Muscle layer of duodenum (tissue), 2 donors: ENCODE measurements around the gene NIPA2.

Experiments used
- H3K27ac ChIP-seq: one replicate; pipeline ENCODE4 v1.7.0; 2013; ENCODE audit warnings: mild to moderate bottlenecking, low read length
- H3K27me3 ChIP-seq: one replicate; pipeline ENCODE4 v1.7.0; 2013; ENCODE audit warnings: low read depth, mild to moderate bottlenecking, control low read depth, low read length
- H3K36me3 ChIP-seq, 2 donors: one replicate each; pipeline ENCODE4 v1.7.0; 2013; ENCODE audit warnings: low read length in 2 of 2, control low read depth in 1 of 2, mild to moderate bottlenecking in 1 of 2; ENCODE audit not compliant: insufficient read depth in 2 of 2, control insufficient read depth in 1 of 2
- H3K4me1 ChIP-seq, 2 donors: one replicate each; pipeline ENCODE4 v1.7.0; 2013; ENCODE audit warnings: low read length in 2 of 2, mild to moderate bottlenecking in 2 of 2, control low read depth in 1 of 2, moderate library complexity in 1 of 2; ENCODE audit not compliant: insufficient read depth in 2 of 2, control insufficient read depth in 1 of 2
- H3K4me3 ChIP-seq, 2 donors: one replicate each; pipeline ENCODE4 v1.7.0; 2013; ENCODE audit warnings: low read length in 2 of 2, low read depth in 1 of 2, mild to moderate bottlenecking in 1 of 2
- H3K9me3 ChIP-seq, 2 donors: one replicate each; pipeline ENCODE4 v1.7.0; 2013; ENCODE audit warnings: low read length in 2 of 2, control low read depth in 1 of 2, mild to moderate bottlenecking in 1 of 2; ENCODE audit not compliant: control insufficient read depth in 1 of 2
- donor health status: healthy.

NIPA2 gene

DNA sequence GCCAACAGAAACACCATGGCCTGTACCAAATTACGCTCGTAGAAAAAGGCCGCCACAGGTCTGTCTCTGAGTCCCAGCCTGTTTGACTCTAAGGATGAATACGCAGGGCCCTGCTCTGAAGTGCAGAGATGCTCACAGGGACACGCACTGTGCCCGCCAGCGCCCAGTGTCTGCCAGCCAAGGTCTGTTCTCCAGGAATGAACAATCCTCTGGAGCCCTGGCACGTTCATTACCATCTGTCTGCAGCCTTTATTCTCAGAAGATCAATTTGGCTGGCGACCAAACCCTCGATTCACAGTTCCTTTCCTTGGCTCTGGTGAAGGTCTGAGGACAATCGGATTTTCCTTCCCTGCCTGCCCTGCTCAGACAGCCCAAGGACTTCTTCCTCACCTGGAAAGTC, 66.3 kb downstream of the NIPA2 start:
- Histone ChIP-seq H3K27me3 (no peaks in the 10 kb centered on the region), H3K9me3 (no peaks in the 10 kb centered on the region), H3K4me1 (no peaks in the 10 kb centered on the region), H3K36me3 (peaks cover 39 to 73% of the 10 kb centered on the region in 2 donors), H3K27ac (no peak overlapping the region), H3K4me3 (no peak overlapping the region)

DNA sequence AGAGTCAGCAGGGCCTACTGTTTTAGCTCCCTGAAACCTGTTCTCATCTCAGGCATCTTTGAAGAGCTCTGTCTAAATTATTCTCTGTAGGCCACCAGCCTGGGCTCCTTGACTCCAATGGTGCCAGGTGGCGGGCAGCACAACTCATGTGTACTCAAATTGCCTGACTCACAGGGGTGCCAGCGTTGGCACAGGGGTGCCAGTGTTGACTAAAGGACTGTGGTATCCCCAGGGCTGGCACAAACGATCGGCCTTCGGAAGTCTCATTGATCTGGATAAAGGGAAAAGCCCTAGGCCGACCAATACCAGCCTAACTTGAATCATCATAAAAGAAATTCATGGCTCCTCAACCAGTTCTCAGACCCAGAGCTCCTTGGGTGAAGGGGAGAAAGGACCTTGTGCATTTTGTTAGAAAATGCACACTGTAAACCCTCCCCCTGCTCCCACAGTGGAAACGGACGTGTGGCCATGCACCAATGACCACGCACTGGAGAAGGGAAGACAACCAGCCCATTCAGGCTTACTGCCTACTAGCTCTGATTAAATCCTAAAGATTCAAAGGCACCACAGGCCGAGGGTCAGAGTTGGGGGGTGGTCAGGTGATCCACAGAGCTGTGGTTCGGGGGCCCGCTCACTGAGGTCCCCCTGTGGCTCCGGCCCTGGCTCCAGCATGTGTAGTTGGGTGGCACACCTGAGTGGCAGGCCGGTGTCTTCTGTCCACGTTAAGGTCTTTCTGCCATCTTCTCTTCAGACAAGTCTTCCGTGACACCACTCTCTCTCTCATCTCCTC, 68.9 kb downstream of the NIPA2 start:
- Histone ChIP-seq H3K36me3 (peaks cover 51 to 78% of the 10 kb centered on the region in 2 donors), H3K4me1 (no peaks in the 10 kb centered on the region), H3K4me3 (no peak overlapping the region), H3K9me3 (no peaks in the 10 kb centered on the region), H3K27ac (no peak overlapping the region), H3K27me3 (no peaks in the 10 kb centered on the region)

DNA sequence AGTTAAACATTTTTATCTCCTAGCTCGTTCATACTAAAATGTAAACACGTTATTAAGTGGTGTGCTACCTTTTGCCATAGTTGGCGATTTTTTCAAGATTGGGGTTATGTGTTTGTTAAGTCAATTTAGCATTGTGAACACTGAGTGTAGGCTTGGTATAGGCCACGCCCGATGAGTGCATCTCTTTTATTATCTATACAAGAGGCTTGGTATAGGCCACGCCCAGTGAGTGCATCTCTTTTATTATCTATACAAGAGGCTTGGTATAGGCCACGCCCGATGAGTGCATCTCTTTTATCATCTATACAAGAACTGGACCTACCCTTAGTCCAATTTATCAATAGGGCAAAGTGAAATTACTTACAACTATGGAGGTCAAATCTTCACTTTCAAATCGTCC, 70.4 kb downstream of the NIPA2 start:
- H3K4me1 ChIP-seq, result no peaks in the 10 kb centered on the region
- no peak overlapping the region for H3K27ac ChIP-seq
- peaks cover 46 to 73% of the 10 kb centered on the region in 2 donors for H3K36me3 ChIP-seq
- no peaks in the 10 kb centered on the region for H3K27me3 ChIP-seq
- no peaks in the 10 kb centered on the region for H3K9me3 ChIP-seq
- no peak overlapping the region for H3K4me3 ChIP-seq

GRCh38 chr15:22911306-22911705, 72.8 kb downstream of the NIPA2 start:
- H3K4me3 ChIP-seq, result no peak overlapping the region
- H3K27me3 ChIP-seq, result no peaks in the 10 kb centered on the region
- H3K9me3 ChIP-seq, result no peaks in the 10 kb centered on the region
- no peaks in the 10 kb centered on the region for H3K4me1 ChIP-seq
- H3K36me3 ChIP-seq, result peaks cover 57 to 90% of the 10 kb centered on the region in 2 donors
- H3K27ac ChIP-seq, result no peak overlapping the region

DNA sequence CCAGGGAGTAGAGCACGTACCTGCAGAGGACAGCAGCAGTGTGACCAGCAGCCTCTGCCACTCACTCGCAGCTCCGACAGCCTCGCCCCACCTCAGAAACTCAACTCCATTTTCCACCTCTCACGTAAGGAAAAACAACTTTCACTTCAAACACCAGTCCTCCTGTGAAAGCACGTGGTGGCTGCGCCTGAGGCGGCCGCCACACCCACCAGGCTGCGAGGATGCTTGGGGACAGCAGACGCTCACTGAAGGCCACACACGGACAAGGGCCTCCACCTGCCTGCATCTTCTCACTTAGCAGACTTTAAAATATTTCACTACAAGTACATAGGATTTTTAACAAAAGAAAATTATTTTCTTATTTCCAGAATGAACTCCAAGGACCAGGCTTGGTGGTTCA, 73.8 kb downstream of the NIPA2 start:
- Histone ChIP-seq H3K4me3 (no peak overlapping the region), H3K27ac (no peak overlapping the region), H3K27me3 (no peaks in the 10 kb centered on the region), H3K36me3 (peaks cover 59 to 92% of the 10 kb centered on the region in 2 donors), H3K4me1 (no peaks in the 10 kb centered on the region), H3K9me3 (no peaks in the 10 kb centered on the region)

DNA sequence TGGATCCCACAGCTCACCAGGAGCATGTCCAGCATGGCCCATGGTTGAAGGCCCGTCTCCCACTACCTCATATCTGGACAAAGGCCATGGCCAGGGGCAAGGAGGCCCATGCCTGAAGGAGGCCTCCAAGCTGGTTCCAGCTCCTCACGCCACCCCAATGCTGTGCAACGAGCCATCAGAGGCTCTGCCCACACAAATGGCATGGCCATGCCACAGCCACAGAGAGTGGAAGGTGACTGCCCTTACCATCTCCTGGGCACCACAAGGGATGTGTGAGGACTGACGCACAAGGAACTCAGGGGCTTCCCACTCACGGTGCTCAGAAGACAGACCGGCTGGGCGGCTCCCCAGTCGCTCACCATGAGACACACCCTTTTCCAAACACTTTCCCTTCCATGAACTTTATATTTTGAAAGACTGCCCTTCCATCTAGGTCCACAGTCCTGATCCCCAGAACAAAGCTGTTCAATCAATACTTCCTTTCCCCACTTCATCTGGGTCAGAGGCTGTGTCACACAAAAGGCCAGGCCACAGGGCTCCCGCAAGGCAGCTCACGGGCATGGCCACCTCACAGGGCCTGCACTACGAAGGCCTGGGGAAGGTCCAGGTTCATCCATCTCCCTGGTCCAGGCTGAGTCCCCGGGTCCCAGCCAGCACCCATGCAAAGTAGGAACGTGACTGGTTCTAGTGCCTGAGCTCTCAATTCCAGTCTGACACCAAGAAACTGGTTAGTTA, 75.3 kb downstream of the NIPA2 start:
- Histone ChIP-seq H3K4me3 (no peak overlapping the region), H3K27ac (no peak overlapping the region), H3K36me3 (peaks cover 61 to 92% of the 10 kb centered on the region in 2 donors), H3K4me1 (no peaks in the 10 kb centered on the region), H3K27me3 (no peaks in the 10 kb centered on the region), H3K9me3 (no peaks in the 10 kb centered on the region)

- no peaks in the 10 kb centered on the region for H3K9me3 ChIP-seq
- H3K27me3 ChIP-seq, result no peaks in the 10 kb centered on the region
- no peaks in the 10 kb centered on the region for H3K4me1 ChIP-seq
- peaks cover 46 to 73% of the 10 kb centered on the region in 2 donors for H3K36me3 ChIP-seq
- no peak overlapping the region for H3K4me3 ChIP-seq
- H3K27ac ChIP-seq, result no peak overlapping the region
Measured at GRCh38 chr15:22915866-22916515, 77.5 kb downstream of the NIPA2 start.

DNA sequence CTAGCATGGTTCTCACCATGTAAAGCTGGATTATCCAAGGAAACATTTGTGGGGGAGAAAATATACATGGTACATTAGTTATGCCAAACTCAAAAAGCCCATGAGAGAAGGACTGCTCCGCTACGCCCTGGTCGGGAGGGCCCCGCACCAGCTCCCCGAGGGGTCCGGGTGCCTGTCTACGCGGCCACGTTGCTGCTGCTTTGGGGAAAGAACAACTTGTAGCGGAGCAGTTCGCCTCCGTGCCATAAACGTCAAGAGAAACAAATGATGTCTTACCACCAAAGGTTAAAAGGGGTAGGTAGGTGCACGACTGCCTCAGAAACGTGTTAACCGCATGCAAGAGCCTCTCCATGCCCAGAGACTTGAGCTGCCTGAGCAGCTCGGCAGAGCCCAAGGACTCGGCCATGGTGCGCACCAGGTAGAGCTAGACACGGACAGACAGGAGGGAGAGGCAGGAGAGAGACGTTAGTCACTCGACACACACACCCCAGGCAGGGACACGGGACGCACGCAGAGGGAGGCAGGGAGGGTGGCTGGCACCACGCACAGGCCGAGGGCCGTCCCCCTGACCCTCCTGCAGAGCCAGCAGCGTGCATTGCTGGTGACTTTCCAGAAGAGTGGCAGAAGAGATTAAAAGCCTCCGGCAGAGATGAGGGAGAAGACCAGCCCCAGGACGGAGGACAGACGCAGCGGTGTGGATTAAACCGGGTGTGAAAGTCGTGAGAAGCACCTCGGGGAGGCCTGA, 78.3 kb downstream of the NIPA2 start:
- Histone ChIP-seq H3K4me3 (no peak overlapping the region), H3K27me3 (no peaks in the 10 kb centered on the region), H3K36me3 (peaks cover 38 to 65% of the 10 kb centered on the region in 2 donors), H3K27ac (no peak overlapping the region), H3K4me1 (no peaks in the 10 kb centered on the region), H3K9me3 (no peaks in the 10 kb centered on the region)

GRCh38 chr15:22917556-22917955, 79.1 kb downstream of the NIPA2 start:
- Histone ChIP-seq H3K27ac (no peak overlapping the region), H3K9me3 (no peaks in the 10 kb centered on the region), H3K4me3 (no peak overlapping the region), H3K4me1 (no peaks in the 10 kb centered on the region), H3K27me3 (no peaks in the 10 kb centered on the region), H3K36me3 (peaks cover 42 to 62% of the 10 kb centered on the region in 2 donors)
